NCI-H2227 treated with DMSO at 0.1 percent for 48 hours (cell line): ENCODE results near the gene ACTRT2.

Experiments
- DNase-seq: peaks from one replicate; lab custom pipeline; 2025; lab: John Stamatoyannopoulos, UW

Gene ACTRT2

GRCh38 chr1:2983706-2984398 is 37.4 kb upstream of the ACTRT2 start:
- DNase-seq: no peak

GRCh38 chr1:2984399-2985061 is 36.7 kb upstream of the ACTRT2 start:
- DNase-seq: no peak

GRCh38 chr1:2985067-2985561 is 36.2 kb upstream of the ACTRT2 start:
- no peak for DNase-seq

- no peak for DNase-seq
Measured at GRCh38 chr1:2985694-2986548, 35.3 kb upstream of the ACTRT2 start.

- DNase-seq: no peak
Measured at GRCh38 chr1:2986549-2987305, 34.5 kb upstream of the ACTRT2 start.

- no peak for DNase-seq
Measured at GRCh38 chr1:2987773-2988172, 33.5 kb upstream of the ACTRT2 start.

GRCh38 chr1:2988256-2988655 is 33.0 kb upstream of the ACTRT2 start:
- DNase-seq: no peak

GRCh38 chr1:2989185-2989584 is 32.1 kb upstream of the ACTRT2 start:
- no peak for DNase-seq

GRCh38 chr1:2989976-2990375 is 31.3 kb upstream of the ACTRT2 start:
- DNase-seq: no peak

GRCh38 chr1:2990376-2991115 is 30.7 kb upstream of the ACTRT2 start:
- no peak for DNase-seq

- no peak for DNase-seq
Measured at GRCh38 chr1:2991753-2992495, 29.3 kb upstream of the ACTRT2 start.

GRCh38 chr1:2998503-2999100 is 22.7 kb upstream of the ACTRT2 start:
- DNase-seq: no peak

GRCh38 chr1:2999138-2999537 is 22.1 kb upstream of the ACTRT2 start:
- DNase-seq: no peak

- no peak for DNase-seq
Measured at GRCh38 chr1:2999571-2999970, 21.7 kb upstream of the ACTRT2 start.

- DNase-seq: no peak
Measured at GRCh38 chr1:3000214-3000613, 21.1 kb upstream of the ACTRT2 start.

GRCh38 chr1:3000671-3001470 is 20.4 kb upstream of the ACTRT2 start:
- DNase-seq: no peak

GRCh38 chr1:3001471-3002348 is 19.6 kb upstream of the ACTRT2 start:
- DNase-seq: no peak

GRCh38 chr1:3002349-3003038 is 18.8 kb upstream of the ACTRT2 start:
- no peak for DNase-seq
